HepG2 (cell line): ENCODE measurements around the gene ST3GAL5. TPM values are rescaled to one million over a fixed set of nuclear protein-coding genes. Genes with fewer than 3 reads are reported as not detected.

Source experiments
- ATAC-seq: fragments of 200-7000 bp; cut with Tn5 transposase; 3 replicates; pipeline ENCODE4 v1.9.1; 2020; ENCODE audit warnings: mild to moderate bottlenecking, moderate library complexity
- BruUV-seq: library from RNA; stranded (reverse); fragments of 400-500 nt; replicated peaks from 2 replicates; lab custom pipeline; 2021; lab: Mats Ljungman, UMichigan
- CTCF ChIA-PET: fragments of 300-600 bp; formaldehyde crosslinking; extraction: SDS; loops from one replicate; lab custom pipeline; 2021; ENCODE audit warnings: low total read pairs, inconsistent platforms, low intra/inter-chr PET ratio; lab: Yijun Ruan, JAX
- POLR2A ChIA-PET: fragments of 350-600 bp; sonication (Branson Sonifier 250); formaldehyde crosslinking; loops from one replicate; lab custom pipeline; 2020; ENCODE audit warnings: antibody characterized with exemption, inconsistent platforms; lab: Yijun Ruan, JAX
- DNase-seq: peaks from one replicate; pipeline ENCODE4 v3.0.0-alpha.2; 2015; ENCODE audit warnings: low spot score
- FAIRE-seq: peaks from 3 replicates; lab custom pipeline; 2011; peaks lifted over from hg19 to GRCh38; lab: Jason Lieb, UNC
- H2AFZ ChIP-seq: one replicate; pipeline ENCODE4 v1.6.1; 2011; ENCODE audit warnings: low read length, inconsistent platforms
- H3K27ac ChIP-seq: fragments of 300-600 bp; 3 replicates; pipeline ENCODE4 v1.8.0; 2011; ENCODE audit warnings: mixed run types, mild to moderate bottlenecking, mixed read lengths, low read length, inconsistent platforms; ENCODE audit not compliant: insufficient read depth; ENCODE audit errors: extremely low read length
- H3K27me3 ChIP-seq, 2 experiments: fragments of 200-600 bp in 1 of 2; 2 replicates in 1 of 2; 3 replicates in 1 of 2; pipeline versions ENCODE4 v1.6.0 to v1.8.0; 2011; ENCODE audit warnings: low read length in 2 of 2, mild to moderate bottlenecking in 2 of 2, moderate library complexity in 2 of 2, inconsistent platforms in 1 of 2; ENCODE audit not compliant: insufficient read depth in 2 of 2, control insufficient read depth in 1 of 2
- H3K36me3 ChIP-seq, 2 experiments: fragments of 200-600 bp in 1 of 2; replicated peaks in 1 of 2; 2 replicates in 1 of 2; 3 replicates in 1 of 2; pipeline versions ENCODE4 v1.5.1 to v1.8.0; 2011; ENCODE audit warnings: low read length in 2 of 2, inconsistent platforms in 1 of 2; ENCODE audit not compliant: insufficient read depth in 2 of 2, control insufficient read depth in 1 of 2
- H3K4me1 ChIP-seq: 2 replicates; pipeline ENCODE4 v1.5.1; 2012; ENCODE audit warnings: low read length, inconsistent platforms; ENCODE audit not compliant: insufficient read depth
- H3K4me2 ChIP-seq: 2 replicates; pipeline ENCODE4 v1.6.0; 2011; ENCODE audit warnings: low read depth, low read length, inconsistent platforms
- H3K4me3 ChIP-seq, 3 experiments: fragments of 200-600 bp in 1 of 3; sonication (generic), shearing (Covaris generic) in 1 of 3; replicated peaks in 1 of 3; 2 replicates each; pipeline ENCODE4 v1.5.1; 2011 to 2016; ENCODE audit warnings: low read length in 3 of 3, inconsistent platforms in 2 of 3, low read depth in 2 of 3, mild to moderate bottlenecking in 2 of 3, control low read depth in 1 of 3, mixed read lengths in 1 of 3; ENCODE audit not compliant: insufficient read depth in 1 of 3
- H3K79me2 ChIP-seq: one replicate; pipeline ENCODE4 v1.6.1; 2011; ENCODE audit warnings: low read length, inconsistent platforms; ENCODE audit not compliant: insufficient read depth
- H3K9ac ChIP-seq: 2 replicates; pipeline ENCODE4 v1.6.0; 2011; ENCODE audit warnings: mild to moderate bottlenecking, low read depth, low read length, inconsistent platforms; ENCODE audit not compliant: insufficient read depth
- H3K9me3 ChIP-seq: 2 replicates; pipeline ENCODE4 v1.5.1; 2012; ENCODE audit warnings: mild to moderate bottlenecking, low read length
- H4K20me1 ChIP-seq: 2 replicates; pipeline ENCODE4 v1.6.0; 2011; ENCODE audit warnings: inconsistent platforms, mild to moderate bottlenecking, low read length, moderate library complexity; ENCODE audit not compliant: insufficient read depth
- ATF7-NPFF ChIP-seq: sonication (generic); formaldehyde crosslinking; IDR thresholded peaks from 2 replicates; pipeline ENCODE4 v1.8.1; 2023; ENCODE audit warnings: mild to moderate bottlenecking, low read depth, missing genetic modification reagents, moderate library complexity
- BRD4 ChIP-seq: sonication (generic); formaldehyde crosslinking; IDR thresholded peaks from 2 replicates; pipeline ENCODE4 v1.4.0; 2020; ENCODE audit warnings: missing genetic modification reagents
- KDM6A ChIP-seq: IDR thresholded peaks from 2 replicates; pipeline ENCODE4 v1.6.1; 2016; ENCODE audit warnings: low read depth
- MTA1 ChIP-seq: sonication (generic); formaldehyde crosslinking; IDR thresholded peaks from 2 replicates; pipeline ENCODE4 v1.4.0; 2020; ENCODE audit warnings: missing genetic modification reagents, mild to moderate bottlenecking, borderline replicate concordance
- NCOA5 ChIP-seq: sonication (generic); formaldehyde crosslinking; IDR thresholded peaks from 2 replicates; pipeline ENCODE4 v1.4.0; 2020; ENCODE audit warnings: missing genetic modification reagents
- NFATC3 ChIP-seq: sonication (generic); formaldehyde crosslinking; IDR thresholded peaks from 2 replicates; pipeline ENCODE4 v1.5.1; 2020; ENCODE audit warnings: mild to moderate bottlenecking, missing genetic modification reagents
- POLR2AphosphoS2 ChIP-seq: IDR thresholded peaks from 2 replicates; pipeline ENCODE4 v1.6.1; 2011; ENCODE audit warnings: low read depth, low read length, improper control_type of control experiment
- PTBP1 ChIP-seq: fragments of 200-400 bp; formaldehyde crosslinking; IDR thresholded peaks from 2 replicates; pipeline ENCODE4 v1.6.1; 2018; ENCODE audit warnings: low read length, low read depth; ENCODE audit not compliant: poor library complexity, severe bottlenecking
- SIX1 ChIP-seq: sonication (generic); formaldehyde crosslinking; IDR thresholded peaks from 2 replicates; pipeline ENCODE4 v1.4.0; 2020; ENCODE audit warnings: missing genetic modification reagents, borderline replicate concordance
- ZBTB1 ChIP-seq: sonication (generic); formaldehyde crosslinking; IDR thresholded peaks from 2 replicates; pipeline ENCODE4 v1.4.0; 2020; ENCODE audit warnings: missing genetic modification reagents, borderline replicate concordance
- ZBTB7B ChIP-seq: sonication (generic); formaldehyde crosslinking; IDR thresholded peaks from 2 replicates; pipeline ENCODE4 v1.4.0; 2020; ENCODE audit warnings: missing genetic modification reagents
- ZMAT3 ChIP-seq: sonication (generic); formaldehyde crosslinking; conservative IDR thresholded peaks from 2 replicates; pipeline ENCODE4 v1.7.0; 2021; ENCODE audit warnings: missing genetic modification reagents
- ZNF136 ChIP-seq: sonication (generic); formaldehyde crosslinking; IDR thresholded peaks from 2 replicates; pipeline ENCODE4 v1.8.1; 2022; ENCODE audit warnings: low read depth, mild to moderate bottlenecking, moderate library complexity, missing genetic modification reagents
- ZNF205 ChIP-seq: IDR thresholded peaks from 2 replicates; pipeline ENCODE4 v1.6.1; 2018; ENCODE audit warnings: missing biosample characterization, missing genetic modification reagents
- ZNF383 ChIP-seq: sonication (generic); formaldehyde crosslinking; IDR thresholded peaks from 2 replicates; pipeline ENCODE4 v1.4.0; 2020; ENCODE audit warnings: missing genetic modification reagents, mild to moderate bottlenecking, borderline replicate concordance
- ZNF510 ChIP-seq: sonication (generic); formaldehyde crosslinking; IDR thresholded peaks from 2 replicates; pipeline ENCODE4 v1.4.0; 2020; ENCODE audit warnings: low read depth, mild to moderate bottlenecking, missing genetic modification reagents
- WGBS: methylation state at CpG from one replicate; pipeline ENCODE4 v1.1.6; 2017; ENCODE audit warnings: low lambda C conversion rate; 5-methylcytosine and 5-hydroxymethylcytosine counted together
- in situ Hi-C: cut with HindIII; loops from 2 replicates; pipeline ENCODE4 v1.10.0; 2017; ENCODE audit warnings: low pct_unique_long_range_greater_than_20kb; ENCODE audit not compliant: extremely low pct_ligation_motif_present
- intact Hi-C: fragments of 100-400 bp; cut with micrococcal nuclease; formaldehyde crosslinking; loops from one replicate; pipeline ENCODE4 v1.10.0; 2022; ENCODE audit not compliant: unreplicated experiment
- polyA plus RNA-seq, 8 experiments: library from polyadenylated mRNA; depleted of rRNA in 3 of 8; stranded (reverse) in 7 of 8; unstranded in 1 of 8; fragments of >200 nt; fragmentation: Illumina TruSeq in 4 of 8; extraction: Trizol in 4 of 8; gene quantifications; 2 replicates each; pipeline versions ENCODE4 v1.2.1 to v1.2.3, GENCODE V29; 2011 to 2016; ENCODE audit warnings: low read depth in 4 of 8, missing spikeins in 1 of 8, mixed read lengths in 1 of 8; ENCODE audit not compliant: insufficient read depth in 1 of 8
- total RNA-seq, 5 experiments: library from RNA; depleted of rRNA; stranded (reverse); fragments of >200 nt; fragmentation: Illumina TruSeq; extraction: Trizol; gene quantifications; 2 replicates each; pipeline ENCODE4 v1.2.3, GENCODE V29; 2016; ENCODE audit warnings: low read depth in 1 of 5
- TF ChIP-seq, protein P1 (sequence below): conservative IDR thresholded peaks from 2 replicates; pipeline ENCODE4 v1.6.1; 2018; ENCODE audit warnings: missing genetic modification reagents
- TF ChIP-seq, protein P2 (sequence below): sonication (generic); formaldehyde crosslinking; IDR thresholded peaks from 2 replicates; pipeline ENCODE4 v1.5.1; 2020; ENCODE audit warnings: mild to moderate bottlenecking, missing genetic modification reagents
- TF ChIP-seq, protein P3 (sequence below): sonication (generic); formaldehyde crosslinking; IDR thresholded peaks from 2 replicates; pipeline ENCODE4 v1.4.0; 2020; ENCODE audit warnings: missing genetic modification reagents
- TF ChIP-seq, protein P4 (sequence below): IDR thresholded peaks from 2 replicates; pipeline ENCODE4 v1.6.1; 2016; ENCODE audit warnings: mild to moderate bottlenecking, missing biosample characterization, missing genetic modification reagents

Gene ST3GAL5
- total and polyA plus RNA-seq, 2 of the 13 experiments (the other 11 are each of a cell fraction or from before 2014, with no cell fraction given) = 1.3 to 2.0 TPM

DNA sequence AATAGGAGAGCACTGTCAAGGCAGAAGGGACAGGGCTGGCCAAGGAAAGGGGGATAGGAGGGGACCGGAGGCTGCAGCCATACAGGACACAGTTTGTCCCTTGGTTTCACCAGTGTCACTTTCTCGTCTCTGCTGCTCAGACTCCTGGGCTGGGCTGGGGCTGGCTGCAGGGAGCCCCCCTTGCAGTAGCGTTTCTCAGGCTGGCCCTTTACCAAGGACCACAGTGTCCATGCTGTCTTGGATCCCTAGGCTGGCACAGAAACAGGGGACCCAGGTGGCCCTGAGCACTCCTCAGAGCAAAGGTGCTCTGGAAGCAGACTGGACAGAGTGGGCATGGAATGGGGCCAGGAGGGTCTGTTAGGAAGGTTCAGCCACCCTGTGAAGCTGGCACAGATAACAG lies 100.2 kb downstream of the ST3GAL5 start:
- CTCF ChIA-PET = no interaction called here

More for the DNA sequence above, 100.2 kb downstream of the ST3GAL5 start:
- no peaks in the 10 kb centered on the region for H3K36me3 ChIP-seq
- no TSS peak for BruUV-seq
- H3K9me3 ChIP-seq = no peaks in the 10 kb centered on the region
- no peaks in the 10 kb centered on the region; a peak in 1 of 5 replicates for H3K27me3 ChIP-seq
- 91% methylated on average over 3 of the region's 3 CpGs for WGBS
- POLR2A ChIA-PET = no interaction called here
- H2AFZ ChIP-seq = no peak overlapping the region
- H3K4me2 ChIP-seq = no peak overlapping the region
- H3K27ac ChIP-seq = no peak overlapping the region
- ATAC-seq (no peak), FAIRE-seq (no peak), DNase-seq (no peak)
- intact Hi-C loops = no loop called here
- H4K20me1 ChIP-seq = no peaks in the 10 kb centered on the region
- H3K9ac ChIP-seq = no peak overlapping the region
- peaks cover 50% of the 10 kb centered on the region for H3K4me1 ChIP-seq
- H3K79me2 ChIP-seq = no peaks in the 10 kb centered on the region
- in situ Hi-C loops = no loop called here
- no peak for TF ChIP-seq ZNF510 (CRISPR knock-in tag)
- no peak for TF ChIP-seq PTBP1
- no peak for TF ChIP-seq BRD4
- TF ChIP-seq MTA1 (CRISPR knock-in tag) = no peak
- TF ChIP-seq ATF7-NPFF (CRISPR knock-in tag) = no peak
- TF ChIP-seq, protein P1, sequence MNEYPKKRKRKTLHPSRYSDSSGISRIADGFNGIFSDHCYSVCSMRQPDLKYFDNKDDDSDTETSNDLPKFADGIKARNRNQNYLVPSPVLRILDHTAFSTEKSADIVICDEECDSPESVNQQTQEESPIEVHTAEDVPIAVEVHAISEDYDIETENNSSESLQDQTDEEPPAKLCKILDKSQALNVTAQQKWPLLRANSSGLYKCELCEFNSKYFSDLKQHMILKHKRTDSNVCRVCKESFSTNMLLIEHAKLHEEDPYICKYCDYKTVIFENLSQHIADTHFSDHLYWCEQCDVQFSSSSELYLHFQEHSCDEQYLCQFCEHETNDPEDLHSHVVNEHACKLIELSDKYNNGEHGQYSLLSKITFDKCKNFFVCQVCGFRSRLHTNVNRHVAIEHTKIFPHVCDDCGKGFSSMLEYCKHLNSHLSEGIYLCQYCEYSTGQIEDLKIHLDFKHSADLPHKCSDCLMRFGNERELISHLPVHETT (CRISPR knock-in tag) = no peak
- TF ChIP-seq POLR2AphosphoS2 = no peak
- TF ChIP-seq NFATC3 (CRISPR knock-in tag) = no peak
- TF ChIP-seq ZNF383 = no peak
- TF ChIP-seq, protein P2, sequence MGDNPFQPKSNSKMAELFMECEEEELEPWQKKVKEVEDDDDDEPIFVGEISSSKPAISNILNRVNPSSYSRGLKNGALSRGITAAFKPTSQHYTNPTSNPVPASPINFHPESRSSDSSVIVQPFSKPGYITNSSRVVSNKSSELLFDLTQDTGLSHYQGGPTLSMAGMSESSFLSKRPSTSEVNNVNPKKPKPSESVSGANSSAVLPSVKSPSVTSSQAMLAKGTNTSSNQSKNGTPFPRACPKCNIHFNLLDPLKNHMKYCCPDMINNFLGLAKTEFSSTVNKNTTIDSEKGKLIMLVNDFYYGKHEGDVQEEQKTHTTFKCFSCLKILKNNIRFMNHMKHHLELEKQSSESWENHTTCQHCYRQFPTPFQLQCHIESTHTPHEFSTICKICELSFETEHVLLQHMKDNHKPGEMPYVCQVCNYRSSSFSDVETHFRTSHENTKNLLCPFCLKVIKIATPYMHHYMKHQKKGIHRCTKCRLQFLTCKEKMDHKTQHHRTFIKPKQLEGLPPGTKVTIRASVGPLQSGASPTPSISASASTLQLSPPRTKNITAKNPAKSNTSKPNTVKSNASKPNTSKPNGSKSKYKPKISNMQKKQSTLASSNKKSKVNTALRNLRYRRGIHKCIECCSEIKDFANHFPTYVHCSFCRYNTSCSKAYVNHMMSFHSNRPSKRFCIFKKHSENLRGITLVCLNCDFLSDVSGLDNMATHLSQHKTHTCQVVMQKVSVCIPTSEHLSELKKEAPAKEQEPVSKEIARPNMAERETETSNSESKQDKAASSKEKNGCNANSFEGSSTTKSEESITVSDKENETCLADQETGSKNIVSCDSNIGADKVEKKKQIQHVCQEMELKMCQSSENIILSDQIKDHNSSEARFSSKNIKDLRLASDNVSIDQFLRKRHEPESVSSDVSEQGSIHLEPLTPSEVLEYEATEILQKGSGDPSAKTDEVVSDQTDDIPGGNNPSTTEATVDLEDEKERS (CRISPR knock-in tag) = no peak
- TF ChIP-seq ZBTB1 (CRISPR knock-in tag) = no peak
- no peak for TF ChIP-seq ZNF205 (CRISPR knock-in tag)
- TF ChIP-seq ZMAT3 (CRISPR knock-in tag) = no peak
- no peak for TF ChIP-seq SIX1 (CRISPR knock-in tag)
- no peak for TF ChIP-seq KDM6A
- TF ChIP-seq, protein P3, sequence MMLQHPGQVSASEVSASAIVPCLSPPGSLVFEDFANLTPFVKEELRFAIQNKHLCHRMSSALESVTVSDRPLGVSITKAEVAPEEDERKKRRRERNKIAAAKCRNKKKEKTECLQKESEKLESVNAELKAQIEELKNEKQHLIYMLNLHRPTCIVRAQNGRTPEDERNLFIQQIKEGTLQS = no peak
- TF ChIP-seq ZNF136 (CRISPR knock-in tag) = no peak
- no peak for TF ChIP-seq NCOA5 (CRISPR knock-in tag)
- TF ChIP-seq, protein P4, sequence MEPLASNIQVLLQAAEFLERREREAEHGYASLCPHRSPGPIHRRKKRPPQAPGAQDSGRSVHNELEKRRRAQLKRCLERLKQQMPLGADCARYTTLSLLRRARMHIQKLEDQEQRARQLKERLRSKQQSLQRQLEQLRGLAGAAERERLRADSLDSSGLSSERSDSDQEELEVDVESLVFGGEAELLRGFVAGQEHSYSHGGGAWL = no peak
- no peak for TF ChIP-seq ZBTB7B
- no peak overlapping the region for H3K4me3 ChIP-seq
